H9 (cell line): ENCODE data around the gene CA7. TPM values are rescaled to one million over a fixed set of nuclear protein-coding genes. Genes with fewer than 3 reads are reported as not detected.

Source experiments
- DNase-seq: peaks from one replicate; pipeline ENCODE4 v3.0.0-alpha.2; 2017
- H2AFZ ChIP-seq: one replicate; pipeline ENCODE4 v1.6.1; 2013; ENCODE audit warnings: mild to moderate bottlenecking, low read length, control low read depth, moderate library complexity
- H2AK5ac ChIP-seq: 2 replicates; pipeline ENCODE4 v1.6.1; 2013; ENCODE audit warnings: low read length, control low read depth, mixed read lengths; ENCODE audit not compliant: insufficient read length
- H2BK120ac ChIP-seq: one replicate; pipeline ENCODE4 v1.6.1; 2013; ENCODE audit warnings: low read depth, mild to moderate bottlenecking, low read length, control low read depth, inconsistent platforms; ENCODE audit not compliant: poor library complexity, severe bottlenecking
- H2BK12ac ChIP-seq: 2 replicates; pipeline ENCODE4 v1.6.1; 2013; ENCODE audit warnings: low read length, control low read depth, mixed read lengths, low read depth; ENCODE audit not compliant: insufficient read length
- H2BK15ac ChIP-seq: 2 replicates; pipeline ENCODE4 v1.6.1; 2013; ENCODE audit warnings: low read depth, low read length, control low read depth
- H2BK20ac ChIP-seq: one replicate; pipeline ENCODE4 v1.6.1; 2013; ENCODE audit warnings: low read depth, mild to moderate bottlenecking, low read length, control low read depth, inconsistent platforms; ENCODE audit not compliant: poor library complexity, severe bottlenecking
- H2BK5ac ChIP-seq: 2 replicates; pipeline ENCODE4 v1.6.1; 2013; ENCODE audit warnings: low read length, control low read depth, mixed read lengths; ENCODE audit not compliant: insufficient read length
- H3K14ac ChIP-seq: 2 replicates; pipeline ENCODE4 v1.6.1; 2013; ENCODE audit warnings: low read length, control low read depth; ENCODE audit not compliant: insufficient read depth
- H3K18ac ChIP-seq: 2 replicates; pipeline ENCODE4 v1.6.1; 2013; ENCODE audit warnings: low read depth, mild to moderate bottlenecking, mixed read lengths, low read length, control low read depth; ENCODE audit not compliant: insufficient read length
- H3K23ac ChIP-seq: 2 replicates; pipeline ENCODE4 v1.6.1; 2013; ENCODE audit warnings: low read length, control low read depth, mixed read lengths, low read depth; ENCODE audit not compliant: insufficient read length
- H3K23me2 ChIP-seq: 2 replicates; pipeline ENCODE4 v1.6.1; 2013; ENCODE audit warnings: low read depth, mild to moderate bottlenecking, mixed read lengths, low read length, control low read depth; ENCODE audit not compliant: insufficient read length, poor library complexity, severe bottlenecking
- H3K27ac ChIP-seq: 2 replicates; pipeline ENCODE4 v1.5.1; 2013; ENCODE audit warnings: low read length, control low read depth, mixed read lengths, low read depth; ENCODE audit not compliant: insufficient read length
- H3K27me3 ChIP-seq: 2 replicates; pipeline ENCODE4 v1.6.1; 2013; ENCODE audit warnings: low read length, control low read depth, inconsistent platforms; ENCODE audit not compliant: insufficient read depth
- H3K4ac ChIP-seq: 2 replicates; pipeline ENCODE4 v1.6.1; 2013; ENCODE audit warnings: low read depth, mild to moderate bottlenecking, control low read depth, inconsistent platforms, low read length, moderate library complexity
- H3K4me1 ChIP-seq: 2 replicates; pipeline ENCODE4 v1.6.1; 2013; ENCODE audit warnings: low read length, control low read depth, inconsistent platforms; ENCODE audit not compliant: insufficient read depth
- H3K4me2 ChIP-seq: 2 replicates; pipeline ENCODE4 v1.6.1; 2013; ENCODE audit warnings: low read length, control low read depth, mixed read lengths; ENCODE audit not compliant: insufficient read length, insufficient read depth
- H3K56ac ChIP-seq: 2 replicates; pipeline ENCODE4 v1.6.1; 2013; ENCODE audit warnings: low read depth, mild to moderate bottlenecking, mixed read lengths, low read length, control low read depth; ENCODE audit not compliant: insufficient read length
- H3K79me1 ChIP-seq: 2 replicates; pipeline ENCODE4 v1.6.1; 2013; ENCODE audit warnings: low read depth, mild to moderate bottlenecking, moderate library complexity, low read length, control low read depth, inconsistent platforms; ENCODE audit not compliant: insufficient read depth, poor library complexity, severe bottlenecking
- H3K79me2 ChIP-seq: 2 replicates; pipeline ENCODE4 v1.6.1; 2013; ENCODE audit warnings: low read length, control low read depth, inconsistent platforms; ENCODE audit not compliant: insufficient read depth
- H3K9ac ChIP-seq: 2 replicates; pipeline ENCODE4 v1.6.1; 2013; ENCODE audit warnings: low read length, control low read depth, mixed read lengths; ENCODE audit not compliant: insufficient read length; ENCODE audit errors: extremely low read depth
- H3K9me3 ChIP-seq: one replicate; pipeline ENCODE4 v1.6.1; 2013; ENCODE audit warnings: low read depth, low read length, inconsistent platforms; ENCODE audit not compliant: control insufficient read depth
- H3T11ph ChIP-seq: one replicate; pipeline ENCODE4 v1.6.1; 2013; ENCODE audit warnings: mild to moderate bottlenecking, low read length, control low read depth, inconsistent platforms
- H4K20me1 ChIP-seq: one replicate; pipeline ENCODE4 v1.6.1; 2013; ENCODE audit not compliant: control insufficient read depth, insufficient read length, insufficient read depth
- H4K5ac ChIP-seq: 2 replicates; pipeline ENCODE4 v1.6.1; 2013; ENCODE audit warnings: low read depth, mild to moderate bottlenecking, mixed read lengths, low read length, control low read depth; ENCODE audit not compliant: insufficient read length
- H4K8ac ChIP-seq: replicated peaks from 2 replicates; pipeline ENCODE4 v1.6.1; 2013; ENCODE audit warnings: low read length, control low read depth, mixed read lengths, low read depth; ENCODE audit not compliant: insufficient read length
- H4K91ac ChIP-seq: 2 replicates; pipeline ENCODE4 v1.6.1; 2013; ENCODE audit warnings: low read depth, mild to moderate bottlenecking, moderate library complexity, mixed read lengths, low read length, control low read depth; ENCODE audit not compliant: insufficient read length
- H3K27ac Mint-ChIP-seq, 3 experiments: 2 replicates in 2 of 3; 3 replicates in 1 of 3; pipeline ENCODE4 v1.8.0; 2020 to 2021; ENCODE audit warnings: mixed read lengths in 3 of 3, mild to moderate bottlenecking in 1 of 3, moderate library complexity in 1 of 3
- H3K27me3 Mint-ChIP-seq: 2 replicates; pipeline ENCODE4 v1.8.0; 2021; ENCODE audit warnings: low read depth, mild to moderate bottlenecking, moderate library complexity, mixed read lengths
- H3K36me3 Mint-ChIP-seq, 3 experiments: 2 replicates in 2 of 3; 3 replicates in 1 of 3; pipeline ENCODE4 v1.8.0; 2020 to 2021; ENCODE audit warnings: low read depth in 3 of 3, mixed read lengths in 3 of 3; ENCODE audit not compliant: insufficient read depth in 1 of 3
- H3K4me1 Mint-ChIP-seq, 2 experiments: 2 replicates each; pipeline ENCODE4 v1.8.0; 2020; ENCODE audit warnings: mixed read lengths in 2 of 2
- H3K4me3 Mint-ChIP-seq, 2 experiments: 2 replicates in 1 of 2; 3 replicates in 1 of 2; pipeline ENCODE4 v1.8.0; 2020 to 2021; ENCODE audit warnings: mild to moderate bottlenecking in 2 of 2, mixed read lengths in 2 of 2, moderate library complexity in 1 of 2
- H3K9me3 Mint-ChIP-seq, 2 experiments: 2 replicates in 1 of 2; 3 replicates in 1 of 2; pipeline ENCODE4 v1.8.0; 2020; ENCODE audit warnings: mild to moderate bottlenecking in 2 of 2, mixed read lengths in 2 of 2, moderate library complexity in 1 of 2
- CTCF ChIP-seq: fragments of 200-600 bp; sonication (generic); conservative IDR thresholded peaks from 3 replicates; pipeline ENCODE4 v1.8.0; 2021; ENCODE audit warnings: antibody characterized with exemption, mild to moderate bottlenecking
- WGBS: extraction: QIAGEN DNeasy Blood & Tissue Kit; methylation state at CpG from one replicate; pipeline ENCODE4 v1.1.7; 2013; ENCODE audit warnings: missing lambda C conversion rate, low lambda C conversion rate, mixed read lengths; ENCODE audit not compliant: insufficient read length; ENCODE audit errors: extremely low coverage; 5-methylcytosine and 5-hydroxymethylcytosine counted together
- total RNA-seq: library from RNA; stranded (reverse); gene quantifications from 2 replicates; pipeline ENCODE4 v1.2.1, GENCODE V29; 2021

Gene CA7
- total RNA-seq, 1 experiment from 2014 or later = 0.81 TPM

- no peak overlapping the region for H2BK12ac ChIP-seq
- no peaks in the 10 kb centered on the region for H3K27me3 ChIP-seq
- H2BK5ac ChIP-seq = no peak overlapping the region
- H2AFZ ChIP-seq = no peak overlapping the region
- H2BK20ac ChIP-seq = no peak overlapping the region
- no peak overlapping the region for H3K4ac ChIP-seq
- H2AK5ac ChIP-seq = no peak overlapping the region
- Mint-ChIP-seq H3K4me3 (no peak overlapping the region), H3K9me3 (no peaks in the 10 kb centered on the region), H3K4me1 (peaks cover 12 to 15% of the 10 kb centered on the region in 2 experiments), H3K27me3 (peaks cover 7% of the 10 kb centered on the region), H3K27ac (no peak overlapping the region; a peak in 1 of 7 replicates), H3K36me3 (no peaks in the 10 kb centered on the region)
- H3K9ac ChIP-seq = no peak overlapping the region
- peaks cover 4% of the 10 kb centered on the region for H4K20me1 ChIP-seq
- no peak overlapping the region for H2BK120ac ChIP-seq
- TF ChIP-seq CTCF = no peak
- H3K23me2 ChIP-seq = no peaks in the 10 kb centered on the region
- no peaks in the 10 kb centered on the region for H3K79me2 ChIP-seq
- no peak overlapping the region for H4K91ac ChIP-seq
- no peaks in the 10 kb centered on the region for H3K9me3 ChIP-seq
- no peak overlapping the region for H4K8ac ChIP-seq
- H3T11ph ChIP-seq = no peak overlapping the region
- H3K4me2 ChIP-seq = no peak overlapping the region
- H4K5ac ChIP-seq = no peak overlapping the region
- H3K23ac ChIP-seq = no peak overlapping the region
- no peak overlapping the region for H3K18ac ChIP-seq
- no peaks in the 10 kb centered on the region for H3K79me1 ChIP-seq
- H3K27ac ChIP-seq = no peak overlapping the region
- H3K4me1 ChIP-seq = no peaks in the 10 kb centered on the region
- no peak overlapping the region for H3K14ac ChIP-seq
- H3K56ac ChIP-seq = no peak overlapping the region
- DNase-seq = no peak
- no peak overlapping the region for H2BK15ac ChIP-seq
- WGBS = no CpG with 5 or more reads among the region's 2 CpGs
Measured at GRCh38 chr16:66898933-66899309, 54.7 kb downstream of the CA7 start.
